22Rv1 (cell line): ENCODE data around the gene PLEKHA6.

Source experiments
- ZFX ChIP-seq: fragments of 450-650 bp; IDR thresholded peaks from 2 replicates; pipeline ENCODE4 v1.6.1; 2017; ENCODE audit warnings: antibody characterized with exemption, borderline replicate concordance
- TF ChIP-seq, protein P1 (sequence below): fragments of 450-650 bp; IDR thresholded peaks from 2 replicates; pipeline ENCODE4 v1.5.1; 2017; ENCODE audit warnings: mild to moderate bottlenecking

DNA sequence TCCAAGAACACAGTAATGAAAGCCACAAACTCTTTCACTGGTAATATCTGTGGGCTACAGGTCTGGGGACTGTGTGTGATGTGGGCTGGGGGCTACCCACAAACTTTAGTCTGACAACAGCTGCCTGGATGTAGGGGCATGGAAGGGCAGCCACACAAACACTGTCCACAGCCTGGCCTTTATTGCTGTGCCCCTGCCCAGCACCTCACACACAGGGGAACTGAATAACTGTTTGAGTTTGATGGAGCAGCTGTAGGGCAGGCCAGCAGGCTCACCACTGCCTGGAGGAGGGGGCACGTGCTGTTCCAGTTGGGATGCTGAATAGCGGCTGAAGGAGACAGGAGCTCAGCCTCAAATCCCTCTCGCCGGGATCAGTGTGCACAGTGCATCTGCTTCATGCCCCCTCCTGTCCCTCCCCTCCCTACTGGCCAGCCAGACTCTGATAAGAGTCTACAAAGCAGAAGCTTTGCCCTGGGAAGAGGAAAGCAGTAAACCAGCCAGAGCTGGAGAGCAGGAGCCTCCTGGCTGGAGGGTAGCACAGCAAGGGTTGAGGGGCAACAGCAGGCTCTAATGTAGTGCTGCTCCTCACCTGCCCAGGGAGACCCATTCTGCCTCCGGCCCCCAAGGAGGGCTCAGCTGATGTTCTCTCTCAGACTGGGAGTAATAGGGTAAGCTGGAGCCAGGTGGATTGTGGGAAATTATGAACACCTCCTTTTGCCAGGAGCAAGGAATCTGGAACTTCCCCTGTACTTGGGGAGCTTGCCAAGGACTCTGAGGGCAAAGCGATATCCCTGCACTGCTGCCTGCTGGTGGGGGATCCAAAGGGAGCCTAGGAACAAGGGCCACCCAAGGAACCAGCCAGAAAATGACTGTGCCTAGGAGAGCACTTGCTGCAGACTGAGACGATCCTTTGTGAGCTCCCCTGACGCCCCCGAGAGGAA lies 75.7 kb downstream of the PLEKHA6 start:
- TF ChIP-seq, protein P1, sequence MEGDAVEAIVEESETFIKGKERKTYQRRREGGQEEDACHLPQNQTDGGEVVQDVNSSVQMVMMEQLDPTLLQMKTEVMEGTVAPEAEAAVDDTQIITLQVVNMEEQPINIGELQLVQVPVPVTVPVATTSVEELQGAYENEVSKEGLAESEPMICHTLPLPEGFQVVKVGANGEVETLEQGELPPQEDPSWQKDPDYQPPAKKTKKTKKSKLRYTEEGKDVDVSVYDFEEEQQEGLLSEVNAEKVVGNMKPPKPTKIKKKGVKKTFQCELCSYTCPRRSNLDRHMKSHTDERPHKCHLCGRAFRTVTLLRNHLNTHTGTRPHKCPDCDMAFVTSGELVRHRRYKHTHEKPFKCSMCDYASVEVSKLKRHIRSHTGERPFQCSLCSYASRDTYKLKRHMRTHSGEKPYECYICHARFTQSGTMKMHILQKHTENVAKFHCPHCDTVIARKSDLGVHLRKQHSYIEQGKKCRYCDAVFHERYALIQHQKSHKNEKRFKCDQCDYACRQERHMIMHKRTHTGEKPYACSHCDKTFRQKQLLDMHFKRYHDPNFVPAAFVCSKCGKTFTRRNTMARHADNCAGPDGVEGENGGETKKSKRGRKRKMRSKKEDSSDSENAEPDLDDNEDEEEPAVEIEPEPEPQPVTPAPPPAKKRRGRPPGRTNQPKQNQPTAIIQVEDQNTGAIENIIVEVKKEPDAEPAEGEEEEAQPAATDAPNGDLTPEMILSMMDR, result no peak
- no peak for TF ChIP-seq ZFX
